Brain pericyte (primary cell): ENCODE data around the gene PANK4.
"Not testable (repeated sequence)": the region's sequence is repeated elsewhere in the genome, so short reads cannot be mapped to it uniquely, and the experiment has no call there.

Source experiments
- DNase-seq: peaks from one replicate; pipeline ENCODE4 v3.0.0-alpha.2; 2012; ENCODE audit warnings: low read depth, low spot score

Gene PANK4

GRCh38 chr1:2460996-2461751, 65.2 kb downstream of the PANK4 start:
- DNase-seq = no peak

- DNase-seq = no peak
Measured at GRCh38 chr1:2460203-2460602, 66.2 kb downstream of the PANK4 start.

- no peak for DNase-seq
Measured at GRCh38 chr1:2459757-2460156, 66.6 kb downstream of the PANK4 start.

- DNase-seq = not testable (repeated sequence)
Measured at GRCh38 chr1:2459102-2459753, 67.2 kb downstream of the PANK4 start.

- DNase-seq = no peak
Measured at GRCh38 chr1:2458687-2459086, 67.7 kb downstream of the PANK4 start.
